Ishikawa (cell line): ENCODE data around the gene MXRA8.

ENCODE experiments used
- CEBPB ChIP-seq: IDR thresholded peaks from 2 replicates; pipeline ENCODE4 v1.6.1; 2012
- CREB1 ChIP-seq: IDR thresholded peaks from 2 replicates; pipeline ENCODE4 v1.6.1; 2012; ENCODE audit warnings: low read depth
- EGR1 ChIP-seq: IDR thresholded peaks from 2 replicates; pipeline ENCODE4 v1.6.1; 2012
- EP300 ChIP-seq: IDR thresholded peaks from 2 replicates; pipeline ENCODE4 v1.6.1; 2012; ENCODE audit warnings: borderline replicate concordance
- FOXM1 ChIP-seq: IDR thresholded peaks from 2 replicates; pipeline ENCODE4 v1.6.1; 2012; ENCODE audit warnings: low read depth, borderline replicate concordance
- MAX ChIP-seq: IDR thresholded peaks from 2 replicates; pipeline ENCODE4 v1.6.1; 2012
- NFIC ChIP-seq: IDR thresholded peaks from 2 replicates; pipeline ENCODE4 v1.6.1; 2012
- RAD21 ChIP-seq: IDR thresholded peaks from 2 replicates; pipeline ENCODE4 v1.6.1; 2012; ENCODE audit warnings: low read depth
- REST ChIP-seq: IDR thresholded peaks from 2 replicates; pipeline ENCODE4 v1.6.1; 2012; ENCODE audit warnings: low read depth, mild to moderate bottlenecking
- TAF1 ChIP-seq: IDR thresholded peaks from 2 replicates; pipeline ENCODE4 v1.6.1; 2012; ENCODE audit warnings: low read depth, mild to moderate bottlenecking
- TCF12 ChIP-seq: IDR thresholded peaks from 2 replicates; pipeline ENCODE4 v1.6.1; 2012; ENCODE audit warnings: low read depth
- TEAD4 ChIP-seq: IDR thresholded peaks from 2 replicates; pipeline ENCODE4 v1.6.1; 2012
- USF1 ChIP-seq: IDR thresholded peaks from 2 replicates; pipeline ENCODE4 v1.6.1; 2012
- YY1 ChIP-seq: IDR thresholded peaks from 2 replicates; pipeline ENCODE4 v1.6.1; 2012; ENCODE audit warnings: low read depth
- ZBTB7A ChIP-seq: IDR thresholded peaks from 2 replicates; pipeline ENCODE4 v1.6.1; 2012; ENCODE audit warnings: low read depth

Gene MXRA8

GRCh38 chr1:1377540-1378205 is 19.3 kb upstream of the MXRA8 start:
- TF ChIP-seq TEAD4 (no peak), TCF12 (no peak), EGR1 (no peak), NFIC (no peak), TAF1 (no peak), USF1 (no peak), YY1 (no peak), EP300 (no peak), MAX (no peak), CEBPB (no peak), CREB1 (no peak)

- TF ChIP-seq MAX (no peak), REST (no peak), EGR1 (no peak), EP300 (no peak), NFIC (no peak), FOXM1 (no peak), CEBPB (no peak), RAD21 (no peak), USF1 (no peak), TCF12 (no peak), ZBTB7A (no peak), CREB1 (no peak), TAF1 (no peak), TEAD4 (no peak), YY1 (no peak)
These were observed 18.3 kb upstream of the MXRA8 start for GRCh38 chr1:1376551-1377226.

- TF ChIP-seq RAD21 (peak; percentile 1; the same call in 1 of the 2 replicates), EP300 (peak; percentile 49; the same call in 1 of the 2 replicates), YY1 (peak; percentile 72), REST (no peak; the same call in 1 of the 2 replicates), ZBTB7A (peak; percentile 29; the same call in 1 of the 2 replicates), TEAD4 (peak; percentile 50), FOXM1 (no peak), CEBPB (peak; percentile 30; the same call in 1 of the 2 replicates), TCF12 (peak; percentile 84), EGR1 (peak; percentile 87), NFIC (peak; percentile 50), USF1 (peak; percentile 67), TAF1 (peak; percentile 87), CREB1 (peak; percentile 83), MAX (peak; percentile 94)
These were observed 16.7 kb upstream of the MXRA8 start, which contains the start of gene AURKAIP1 for GRCh38 chr1:1374929-1375662. Gene AURKAIP1, minus strand, starts transcription at chr1:1375207. Its CDS starts 451 bp downstream, at chr1:1374756.

- TF ChIP-seq EGR1 (0 out of 2 replicates have a peak, but pooled peaks have one; percentile 23), CEBPB (no peak), YY1 (no peak), FOXM1 (no peak)
These were observed 16.2 kb upstream of the MXRA8 start for GRCh38 chr1:1374589-1374928.
